Islet precursor cell (in vitro differentiated cells): ENCODE measurements around the gene CARMIL1.

ENCODE experiments used
- DNase-seq: peaks from one replicate; pipeline ENCODE4 v3.0.0-alpha.2; 2018

Gene CARMIL1

DNA sequence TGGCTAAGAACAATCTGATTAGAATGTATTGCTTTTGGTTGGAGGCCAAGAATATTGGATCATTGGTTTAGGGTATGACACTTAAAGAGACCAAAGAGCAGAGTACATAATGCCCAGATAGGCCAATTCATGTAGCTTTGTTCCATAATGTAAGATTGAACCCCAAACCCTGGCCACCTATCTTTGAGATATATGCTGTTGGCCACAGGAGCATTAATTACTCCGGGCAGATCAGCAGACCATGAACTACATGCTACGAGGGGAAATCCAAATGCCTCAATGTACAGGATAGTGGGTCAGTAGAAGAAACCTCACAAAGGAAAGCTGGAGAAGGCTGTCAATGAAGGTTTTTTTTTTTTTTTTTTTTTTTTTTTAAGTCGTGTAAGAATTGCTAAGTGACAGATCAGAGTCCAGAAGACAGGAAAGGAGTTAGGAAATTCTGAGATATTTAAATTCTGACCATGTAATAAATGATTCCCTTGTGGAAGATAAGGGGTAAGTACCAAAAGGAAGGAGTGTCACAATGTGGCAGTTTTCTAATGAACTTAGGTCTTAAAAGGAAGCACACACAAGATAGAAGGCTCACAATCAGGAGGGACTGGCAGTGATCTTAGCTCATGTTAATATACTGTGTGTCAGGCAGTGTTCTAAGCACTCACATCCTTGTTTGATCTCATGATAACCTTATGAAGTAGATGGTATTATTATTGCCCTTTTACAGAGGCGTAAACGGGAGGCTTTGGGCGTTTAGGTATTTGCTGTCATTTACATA lies 61.4 kb downstream of the CARMIL1 start:
- no peak for DNase-seq

DNA sequence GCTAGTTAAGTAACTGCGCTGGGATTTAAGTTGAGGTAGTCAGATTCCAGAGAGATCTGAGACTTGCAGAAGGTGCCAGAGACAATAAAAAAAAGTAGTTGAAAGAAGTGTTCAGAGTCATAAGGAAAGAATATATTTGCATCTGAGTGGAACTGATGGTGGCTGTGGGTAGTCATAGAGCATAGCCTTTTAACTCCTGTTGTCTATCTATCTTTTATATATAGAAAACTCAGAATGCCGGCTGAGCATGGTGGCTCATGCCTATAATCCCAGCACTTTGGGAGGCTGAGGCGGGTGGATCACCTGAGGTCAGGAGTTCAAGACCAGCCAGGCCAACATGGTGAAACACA lies 62.0 kb downstream of the CARMIL1 start:
- DNase-seq, result no peak

DNA sequence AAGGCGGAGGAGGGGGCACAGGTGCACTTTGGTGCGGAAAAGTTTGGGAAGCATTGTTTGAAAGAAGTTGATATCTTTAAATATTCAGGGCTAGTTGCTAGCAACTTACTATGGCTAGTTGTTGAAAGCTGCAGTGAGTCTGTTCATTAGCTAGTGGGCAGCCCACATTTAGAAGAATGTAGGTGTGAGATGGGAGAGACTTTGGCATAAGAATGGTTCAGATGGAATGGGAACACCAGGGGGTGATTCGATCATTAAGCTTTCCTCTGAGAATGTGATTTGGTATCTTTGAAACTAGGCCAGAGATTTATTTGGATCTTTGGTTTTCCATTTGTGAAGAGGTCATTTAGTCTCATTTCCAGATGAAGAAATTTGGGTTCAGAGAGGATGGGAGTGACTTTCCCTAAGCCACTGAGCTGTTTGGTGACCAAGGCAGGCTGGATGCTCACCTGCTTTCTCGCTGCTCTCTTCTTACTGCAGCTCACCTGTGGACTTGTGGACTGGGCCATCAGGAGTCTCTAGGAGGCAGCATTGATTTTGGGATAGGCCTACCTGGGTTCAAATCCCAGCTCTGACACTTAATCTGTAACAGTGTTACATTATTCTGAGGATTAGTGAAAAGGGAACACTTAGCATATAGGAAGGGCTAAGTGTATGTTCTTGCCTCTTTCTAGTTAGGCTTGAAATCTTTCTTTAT lies 62.9 kb downstream of the CARMIL1 start:
- DNase-seq, result no peak

DNA sequence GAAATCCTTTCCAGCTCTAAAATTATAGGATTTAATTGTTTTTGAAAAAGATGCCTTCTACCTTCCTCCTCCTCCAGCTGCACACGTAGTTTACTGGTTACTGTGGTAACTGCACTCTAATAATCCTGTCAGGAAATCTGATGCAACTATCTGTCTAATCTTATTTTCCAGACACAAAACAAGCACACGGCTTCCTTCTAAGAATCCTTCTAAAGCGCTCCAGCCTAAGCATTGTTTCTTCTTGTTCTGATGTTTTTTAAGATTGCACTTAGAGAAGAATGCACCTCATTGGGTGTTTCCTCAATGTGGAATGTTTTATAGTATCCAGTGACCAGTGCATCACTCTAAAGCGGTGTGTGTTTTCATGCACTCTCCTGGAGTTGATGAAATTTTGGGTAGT lies 63.6 kb downstream of the CARMIL1 start:
- no peak for DNase-seq

DNA sequence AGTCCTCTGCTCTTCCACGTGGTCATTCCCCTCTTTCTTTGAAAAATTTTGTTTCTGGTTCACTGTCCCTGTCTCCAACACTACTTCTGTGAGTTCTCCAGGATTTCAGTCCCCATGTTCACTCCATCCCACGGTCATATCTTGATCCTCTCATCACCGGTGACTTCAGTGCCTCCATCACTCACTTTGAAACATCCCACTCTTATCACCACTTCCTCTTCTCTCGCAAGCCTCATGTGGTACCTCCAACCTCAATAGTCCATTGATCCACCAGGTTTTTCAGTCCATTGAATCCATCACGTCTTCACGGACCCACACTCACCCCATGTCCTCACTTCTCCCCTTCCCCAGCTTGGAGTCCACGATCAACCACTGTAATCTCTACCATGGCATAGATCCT lies 64.8 kb downstream of the CARMIL1 start:
- DNase-seq, result no peak

DNA sequence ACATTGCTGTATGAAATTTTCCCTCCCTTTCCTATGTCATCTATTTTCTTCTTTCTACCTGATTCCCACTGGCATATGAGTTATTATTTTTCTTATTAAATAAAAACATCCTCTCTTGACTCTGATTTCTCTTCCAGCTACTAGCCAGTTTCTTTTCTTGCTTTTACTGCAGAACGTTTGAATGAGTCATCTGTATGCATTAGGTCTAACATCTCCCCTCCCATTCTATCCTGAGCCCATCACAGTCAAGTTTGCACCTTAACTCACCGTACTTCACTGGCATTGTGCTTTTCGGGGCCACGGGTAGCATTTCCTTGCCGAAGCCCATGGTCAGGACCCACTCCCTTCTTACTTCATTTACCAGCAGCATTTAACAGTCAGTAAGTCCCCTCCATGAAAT lies 65.7 kb downstream of the CARMIL1 start:
- DNase-seq, result no peak

DNA sequence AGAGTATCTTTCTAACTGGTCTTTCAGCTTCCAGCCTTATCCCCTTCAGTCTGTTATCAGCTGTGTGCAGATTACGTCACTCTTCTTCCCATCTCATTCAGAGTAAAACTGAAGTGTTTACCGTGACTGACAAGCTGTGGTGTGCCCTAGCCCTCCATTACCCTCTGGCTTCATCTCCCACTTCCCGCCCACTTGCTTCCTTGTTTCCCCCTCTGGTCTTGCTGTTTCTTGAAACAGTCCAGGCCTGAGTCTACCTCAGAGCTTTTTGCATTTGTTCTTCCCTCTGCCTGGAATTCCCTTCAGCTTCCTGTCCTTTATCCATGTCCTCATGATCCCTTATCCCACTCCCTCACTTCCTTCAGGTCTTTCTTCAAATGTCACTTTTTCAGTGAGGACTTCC lies 66.9 kb downstream of the CARMIL1 start:
- DNase-seq, result peak; percentile 85

DNA sequence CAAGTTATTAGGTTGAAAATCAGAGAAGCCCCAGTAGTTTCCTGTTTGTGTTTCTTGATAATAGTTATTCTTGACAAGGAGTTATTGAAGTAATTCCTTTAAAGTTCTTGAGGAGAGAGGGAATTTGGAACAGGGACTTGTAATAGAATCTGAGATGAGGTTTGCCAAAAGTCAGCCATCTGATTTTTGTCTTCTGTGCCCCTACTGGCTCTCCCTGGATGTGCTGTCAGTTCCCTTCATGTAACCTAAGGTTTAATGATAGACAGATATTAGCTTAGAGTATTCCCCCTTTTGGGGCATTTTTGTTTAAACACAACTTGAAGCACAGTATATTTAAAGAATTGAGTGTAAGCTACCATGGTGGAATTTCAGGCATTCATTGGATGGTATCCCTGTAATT lies 71.4 kb downstream of the CARMIL1 start:
- no peak for DNase-seq

DNA sequence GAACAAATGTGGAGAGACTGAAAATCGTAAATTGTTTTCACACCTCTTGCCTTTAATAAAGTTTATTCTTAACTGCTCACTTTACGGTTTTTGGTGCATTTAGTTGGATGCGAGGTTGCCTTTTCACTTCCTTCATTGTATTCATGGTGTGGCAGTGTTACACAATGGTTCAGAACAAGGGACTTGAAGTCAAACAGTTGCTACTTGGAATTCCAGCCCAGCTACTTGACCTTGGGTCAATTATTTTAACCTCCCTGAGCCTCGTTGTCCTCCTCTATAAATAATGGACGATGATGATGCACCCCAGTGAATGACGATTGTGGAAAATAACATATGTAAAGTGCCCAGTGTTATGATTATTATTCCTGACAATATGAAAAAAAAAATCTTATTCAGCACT lies 72.3 kb downstream of the CARMIL1 start:
- no peak for DNase-seq

DNA sequence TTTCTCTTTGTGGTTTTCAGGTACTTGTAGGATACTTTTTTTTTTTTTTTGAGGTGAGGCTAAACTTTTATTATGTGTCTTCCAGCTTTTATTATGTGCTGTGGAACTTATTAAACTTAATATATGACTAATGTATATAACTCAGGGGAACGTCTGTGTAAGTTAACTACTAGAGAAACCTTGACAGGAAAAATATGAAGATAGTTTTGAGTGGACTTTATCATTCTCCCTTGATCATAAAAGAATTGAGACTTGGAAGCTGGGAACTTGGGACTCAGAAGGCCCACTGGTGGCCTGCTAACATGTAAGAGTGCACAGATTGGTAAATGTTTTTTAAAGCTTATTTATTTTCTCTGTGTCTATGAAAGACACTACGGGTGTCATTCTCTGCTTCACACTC lies 73.1 kb downstream of the CARMIL1 start:
- no peak for DNase-seq

DNA sequence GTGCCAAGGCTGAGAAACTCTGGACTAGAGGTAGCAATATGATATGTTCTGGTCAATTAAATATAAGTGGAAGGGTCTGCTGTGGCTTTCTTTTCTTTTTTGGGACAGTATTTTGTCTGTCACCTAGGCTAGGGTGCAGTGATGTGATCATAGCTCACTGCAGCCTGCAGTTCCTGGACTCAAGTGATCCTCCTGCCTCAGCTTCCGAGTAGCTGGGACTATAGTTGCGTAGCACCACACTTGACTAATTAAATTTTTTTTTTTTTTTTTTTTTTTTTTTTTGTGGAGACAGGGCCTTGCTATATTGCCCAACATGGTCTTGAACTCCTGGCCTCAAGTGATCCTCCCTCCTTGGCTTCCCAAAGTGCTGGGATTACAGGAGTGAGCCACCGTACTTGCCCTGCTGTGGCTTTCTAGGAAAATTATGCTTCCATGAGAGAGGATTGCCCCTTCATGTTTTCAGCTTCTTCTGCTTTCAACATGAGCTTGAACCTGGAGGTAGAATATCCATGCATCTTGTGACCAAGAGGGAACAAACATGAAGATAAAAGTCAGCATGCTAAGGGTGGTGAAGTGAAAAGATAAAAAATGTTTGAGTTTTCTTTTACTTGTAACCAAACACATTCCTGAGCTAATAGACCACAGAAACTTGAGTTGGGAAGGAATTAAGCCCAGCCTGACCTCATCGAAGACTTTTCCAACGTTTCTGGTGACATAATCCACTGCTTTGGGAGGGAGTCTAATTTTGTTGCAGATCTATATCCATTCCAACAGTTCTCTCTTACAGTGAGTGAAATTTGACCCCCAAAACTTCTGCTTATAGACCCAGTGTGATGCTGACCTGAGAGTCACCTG lies 75.1 kb downstream of the CARMIL1 start:
- no peak for DNase-seq

DNA sequence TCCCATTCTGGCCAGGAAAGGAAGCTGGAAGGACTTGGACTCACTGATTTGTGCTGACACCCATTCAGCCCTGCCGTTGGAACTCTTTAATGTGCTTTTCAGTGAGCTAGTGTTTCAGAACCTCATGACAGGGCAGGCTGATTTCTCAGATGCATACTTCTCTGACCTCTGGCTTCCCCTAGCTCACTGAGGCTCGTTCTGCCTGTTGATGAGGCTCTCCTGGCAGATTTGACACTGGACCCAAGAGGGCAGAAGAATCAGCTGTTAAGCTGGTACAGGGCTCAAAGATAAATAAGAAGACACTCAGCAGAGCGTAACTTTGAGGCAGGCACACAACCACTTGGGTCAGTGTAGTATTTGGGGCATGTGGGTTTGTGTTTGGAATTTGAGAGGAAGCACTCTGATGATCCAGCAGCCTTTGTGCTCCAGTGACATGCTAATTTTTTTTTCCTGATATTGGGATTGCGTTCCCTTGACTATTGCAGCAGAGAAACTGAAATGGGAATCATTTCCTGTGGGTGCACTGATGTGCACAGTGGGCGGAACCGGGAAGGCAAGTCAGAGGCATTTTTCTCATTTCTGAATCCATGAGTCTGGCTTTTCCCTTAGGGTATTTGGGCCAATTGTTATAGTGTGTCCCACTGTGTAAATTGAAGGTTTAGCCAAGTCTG lies 80.2 kb downstream of the CARMIL1 start:
- DNase-seq, result no peak

DNA sequence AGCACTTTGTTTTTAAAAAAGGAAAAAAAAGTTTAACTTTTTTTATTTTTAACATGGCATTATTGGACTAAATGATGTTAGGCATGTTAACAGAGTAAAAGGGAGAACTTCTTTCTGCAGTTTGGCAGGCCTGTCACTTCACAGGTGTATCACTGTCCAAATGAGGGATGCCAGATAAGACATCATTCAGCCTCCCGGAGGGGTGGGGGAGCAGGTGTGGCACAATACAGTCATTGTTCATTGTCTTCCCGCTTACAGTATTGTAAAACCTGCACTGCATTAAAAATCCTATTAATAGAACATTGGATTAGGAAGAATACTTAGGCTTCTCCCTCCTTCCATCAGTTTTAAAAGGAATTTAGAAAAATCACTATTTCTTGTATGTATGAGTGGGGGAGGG lies 80.7 kb downstream of the CARMIL1 start:
- DNase-seq, result peak; percentile 71

DNA sequence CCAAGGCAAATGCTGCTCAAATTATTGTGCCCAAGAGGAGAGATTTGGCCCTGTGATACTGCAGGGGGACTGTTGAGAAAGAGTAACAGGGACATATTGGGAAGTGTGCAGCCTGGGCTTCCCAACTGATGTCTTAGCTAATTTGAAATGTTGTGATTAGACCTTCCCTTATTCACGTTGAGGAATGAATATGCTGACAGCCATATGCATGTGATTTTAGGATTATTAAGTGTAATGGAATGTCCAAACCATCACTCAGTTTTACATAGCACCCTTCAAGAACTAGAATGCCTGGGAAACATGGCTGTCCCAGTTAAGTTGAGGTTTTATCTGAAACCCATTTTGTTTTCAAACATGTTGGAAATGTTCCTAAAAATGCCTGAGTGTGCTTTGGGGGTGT lies 81.4 kb downstream of the CARMIL1 start:
- no peak for DNase-seq

DNA sequence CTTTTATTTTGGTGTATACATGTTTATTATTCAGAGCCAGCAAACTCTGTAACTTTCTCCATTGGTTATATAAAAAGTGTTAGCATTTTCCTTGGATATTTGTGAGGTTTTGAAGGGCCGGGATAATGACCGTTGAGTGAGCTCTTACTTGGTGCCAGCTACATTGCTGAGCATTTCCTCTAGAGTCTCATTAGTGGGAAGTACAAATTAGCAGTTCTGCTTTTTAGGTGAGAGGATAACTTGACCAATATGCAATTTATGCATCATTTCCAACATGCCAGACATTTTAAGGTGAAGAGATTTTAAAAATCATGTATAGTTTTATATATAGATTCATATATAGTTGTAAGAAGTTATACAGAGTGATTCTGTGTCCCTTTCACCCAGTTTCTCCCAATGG lies 84.3 kb downstream of the CARMIL1 start:
- DNase-seq, result no peak

DNA sequence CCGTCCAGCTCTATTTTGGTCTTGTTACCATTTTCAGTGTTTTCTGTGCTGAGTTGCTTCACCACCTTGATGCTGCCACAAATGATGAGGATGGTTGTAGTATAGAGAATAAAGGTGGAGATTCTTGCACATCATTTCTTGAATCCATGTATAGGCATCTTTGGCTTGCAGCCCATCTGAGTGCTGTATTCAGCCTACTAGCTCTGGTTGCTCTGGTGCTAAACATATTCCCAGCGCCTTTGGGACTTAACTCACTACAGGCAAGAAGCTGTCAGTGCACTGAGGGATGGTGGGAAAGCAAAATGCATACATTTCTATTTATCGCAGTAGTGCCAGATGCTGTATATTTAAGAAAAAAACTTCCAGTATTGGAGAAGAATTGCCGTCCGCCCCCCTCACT lies 86.0 kb downstream of the CARMIL1 start:
- DNase-seq, result no peak

DNA sequence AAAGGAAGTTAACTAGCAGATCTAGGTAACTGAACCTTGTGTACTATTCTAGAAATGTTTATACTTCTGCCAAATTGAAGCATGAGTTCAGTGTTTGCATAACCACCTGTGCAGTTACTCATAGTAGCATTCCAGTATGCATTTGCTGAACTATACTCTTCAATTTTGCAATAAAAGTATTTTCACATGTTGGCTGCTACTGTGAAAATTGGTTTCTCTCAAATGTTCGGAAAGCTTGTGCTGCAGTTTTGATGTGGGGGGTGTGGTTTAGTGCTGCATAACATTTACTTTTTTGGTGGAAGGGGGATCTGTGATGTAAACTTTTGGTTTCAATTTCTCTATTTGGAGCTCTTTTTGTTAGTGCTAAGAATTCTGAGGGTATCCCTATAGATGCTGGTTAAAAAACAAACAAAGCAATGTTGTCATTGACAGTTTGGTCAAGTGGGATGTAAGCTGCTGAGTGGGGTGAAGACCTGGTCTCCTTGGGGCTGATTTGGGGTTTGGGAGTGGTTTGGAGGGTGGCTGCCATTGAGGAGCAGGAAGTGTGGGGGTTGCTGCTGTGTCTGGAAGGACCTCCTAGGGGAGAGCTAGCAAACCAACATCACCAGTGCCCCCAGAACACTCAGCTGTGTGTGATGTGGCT lies 87.8 kb downstream of the CARMIL1 start:
- DNase-seq, result no peak

DNA sequence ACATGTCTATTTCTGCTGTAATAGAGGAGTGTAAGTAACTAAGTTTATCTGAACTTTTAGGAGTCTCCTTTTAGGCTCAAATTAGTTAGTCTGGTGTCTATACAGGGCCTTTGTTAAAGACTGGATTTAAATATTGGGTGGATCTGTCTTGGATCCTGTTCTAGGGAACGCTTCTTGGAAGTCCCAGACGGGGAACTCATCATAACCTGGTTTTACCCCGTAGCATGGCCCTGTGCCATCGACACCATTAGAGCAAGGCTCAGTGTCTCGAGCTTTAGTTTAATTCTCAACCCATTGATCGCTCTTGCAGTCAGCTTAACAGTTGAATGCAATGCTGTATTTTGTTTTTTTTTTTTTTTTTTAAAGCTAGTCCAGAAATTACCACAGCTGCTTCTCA lies 89.9 kb downstream of the CARMIL1 start:
- DNase-seq, result no peak

DNA sequence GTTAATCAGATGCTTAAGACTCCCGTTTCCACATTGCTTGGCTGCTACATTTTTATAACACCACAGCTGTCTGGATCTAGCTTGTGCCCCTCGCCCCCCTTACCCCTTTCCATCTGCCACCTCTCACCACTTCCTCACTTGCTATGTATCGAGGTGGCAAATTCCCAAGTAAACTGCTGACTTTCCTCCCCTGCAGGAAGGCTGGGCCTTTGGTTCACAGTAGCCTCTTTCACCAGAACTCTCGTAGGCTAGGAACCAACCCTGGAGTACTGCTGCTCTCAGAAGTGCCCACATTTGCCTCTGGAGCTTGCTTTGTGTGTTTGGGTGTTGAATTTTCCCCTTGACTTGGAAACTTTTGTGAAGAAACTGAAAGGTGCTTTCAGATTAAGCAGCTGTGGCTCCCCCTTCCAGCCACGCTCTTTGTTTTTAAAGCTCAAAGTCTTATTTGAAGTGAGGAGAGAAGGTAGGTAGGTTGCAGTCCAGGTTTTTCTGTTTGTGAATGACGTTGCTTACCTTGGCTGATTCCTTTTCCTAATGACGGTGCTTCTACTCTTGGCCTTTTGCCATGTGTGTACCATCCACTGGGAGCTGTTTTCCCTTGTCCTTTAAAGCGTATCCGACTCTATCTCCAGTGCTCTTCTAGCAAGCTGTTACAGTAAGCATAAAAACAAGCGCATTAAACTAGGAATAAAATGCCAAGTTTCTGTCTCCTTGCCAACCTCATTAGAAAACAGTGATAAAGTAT lies 90.4 kb downstream of the CARMIL1 start:
- DNase-seq, result no peak

DNA sequence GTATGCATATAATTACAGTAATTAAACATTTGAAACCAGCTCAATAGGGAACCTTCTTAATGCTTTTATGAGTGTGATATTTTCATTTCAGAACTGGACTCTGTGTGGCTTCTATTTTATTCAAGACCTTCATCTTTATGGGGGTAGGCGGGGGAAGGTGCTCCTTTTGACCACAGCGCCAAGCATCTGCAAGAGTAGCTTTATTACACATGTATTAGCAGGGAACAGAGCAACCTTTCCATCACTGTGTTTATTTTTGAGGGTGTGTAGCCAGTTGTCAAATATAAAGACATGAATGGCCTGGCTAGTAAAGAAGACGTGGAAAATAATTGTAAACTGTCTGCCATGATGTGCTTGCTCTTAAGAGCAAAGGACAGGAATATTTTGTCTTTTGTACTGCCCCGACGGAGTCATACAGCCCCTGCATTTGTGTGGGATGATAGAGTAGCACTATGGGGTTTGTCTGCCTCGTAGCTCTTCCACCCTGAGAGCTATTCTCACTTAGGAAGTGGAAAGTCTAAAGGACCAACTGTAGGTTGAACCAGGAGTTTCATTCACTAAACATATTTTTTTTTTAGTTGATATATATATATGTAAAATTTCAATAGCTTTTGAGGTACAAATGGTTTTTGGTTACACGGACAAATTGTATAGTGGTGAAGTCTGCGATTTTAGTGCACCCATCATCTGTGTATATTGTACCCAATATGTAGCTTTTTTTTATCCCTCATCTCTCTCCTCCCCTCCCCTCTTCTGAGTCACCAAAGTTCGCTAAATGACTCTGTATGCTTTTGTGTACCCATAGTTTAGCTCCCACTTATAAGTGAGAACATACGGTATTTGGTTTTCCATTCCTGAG lies 91.2 kb downstream of the CARMIL1 start:
- DNase-seq, result no peak

DNA sequence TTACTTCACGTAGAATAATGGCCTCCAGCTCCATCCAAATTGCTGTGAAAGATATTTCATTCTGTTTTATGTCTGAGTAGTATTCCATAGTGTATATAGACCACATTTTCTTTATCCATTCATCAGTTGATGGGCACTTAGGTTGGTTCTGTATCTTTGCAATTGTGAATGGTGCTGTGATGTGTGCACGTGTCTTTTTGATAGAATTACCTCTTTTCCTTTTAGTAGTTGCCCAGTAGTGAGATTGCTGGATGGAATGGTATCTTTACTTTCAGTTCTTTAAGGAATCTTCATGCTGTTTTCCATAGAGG lies 91.8 kb downstream of the CARMIL1 start:
- no peak for DNase-seq
